ENCODE data around the gene ANGEL2. TPM values are rescaled to one million over a fixed set of nuclear protein-coding genes. Genes with fewer than 3 reads are reported as not detected.

The ANGEL2 gene
- total RNA-seq, 2 experiments from 2014 or later: 40.1 to 42.7 TPM

DNA sequence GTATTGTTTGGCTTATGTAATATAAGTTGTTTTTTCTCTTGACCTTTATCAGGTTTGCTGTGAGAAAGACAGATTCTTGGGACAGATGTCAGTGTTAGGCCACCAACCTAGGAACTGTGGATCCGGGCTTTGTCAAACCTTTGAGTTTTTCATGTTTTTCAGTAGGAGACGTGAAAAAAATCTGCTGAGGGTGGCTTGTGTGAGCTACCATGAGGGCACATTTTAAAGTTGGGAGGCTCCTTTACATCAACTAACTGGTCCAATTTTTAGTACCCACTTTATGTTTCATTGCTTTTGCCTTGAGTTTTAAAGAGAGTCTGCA is 36.2 kb upstream of the ANGEL2 start:
- CTCF ChIA-PET (ENCODE audit: unreplicated experiment): no interaction called here
- Histone ChIP-seq H3K79me2 (ENCODE audit: insufficient read depth, low read depth, low read length) (no peaks in the 10 kb centered on the region), H3K36me3 (ENCODE audit: insufficient read depth, low read length) (no peaks in the 10 kb centered on the region), H2AFZ (ENCODE audit: low read length) (peak overlapping the region; percentile 100), H3K4me3 (ENCODE audit: low read depth, low read length, poor library complexity, severe bottlenecking) (peak overlapping the region; percentile 88), H3K9me2 (ENCODE audit: insufficient read depth, low read length) (no peaks in the 10 kb centered on the region), H3K9me3 (ENCODE audit: low read length) (peaks cover 11% of the 10 kb centered on the region; the same call in 1 of the 2 replicates), H3K4me1 (ENCODE audit: insufficient read depth, low read length, poor library complexity, severe bottlenecking) (peaks cover 12% of the 10 kb centered on the region), H3K4me2 (ENCODE audit: low read length) (peak overlapping the region; percentile 97), H3K27ac (ENCODE audit: low read depth, low read length, poor library complexity, severe bottlenecking) (no peak overlapping the region), H4K20me1 (ENCODE audit: insufficient read depth, low read length) (no peaks in the 10 kb centered on the region)
- POLR2A ChIA-PET: no interaction called here
- intact Hi-C loops (cut with micrococcal nuclease; ENCODE audit: unreplicated experiment): loop anchor here (1.0 kb wide), 1 partner anchor 37 kb away; the partner anchor contains the start of gene ANGEL2
- BruUV-seq (replicated peaks): TSS peak; percentile 79
- no peak for DNase-seq (ENCODE audit: low spot score)
- TF ChIP-seq, protein P1, sequence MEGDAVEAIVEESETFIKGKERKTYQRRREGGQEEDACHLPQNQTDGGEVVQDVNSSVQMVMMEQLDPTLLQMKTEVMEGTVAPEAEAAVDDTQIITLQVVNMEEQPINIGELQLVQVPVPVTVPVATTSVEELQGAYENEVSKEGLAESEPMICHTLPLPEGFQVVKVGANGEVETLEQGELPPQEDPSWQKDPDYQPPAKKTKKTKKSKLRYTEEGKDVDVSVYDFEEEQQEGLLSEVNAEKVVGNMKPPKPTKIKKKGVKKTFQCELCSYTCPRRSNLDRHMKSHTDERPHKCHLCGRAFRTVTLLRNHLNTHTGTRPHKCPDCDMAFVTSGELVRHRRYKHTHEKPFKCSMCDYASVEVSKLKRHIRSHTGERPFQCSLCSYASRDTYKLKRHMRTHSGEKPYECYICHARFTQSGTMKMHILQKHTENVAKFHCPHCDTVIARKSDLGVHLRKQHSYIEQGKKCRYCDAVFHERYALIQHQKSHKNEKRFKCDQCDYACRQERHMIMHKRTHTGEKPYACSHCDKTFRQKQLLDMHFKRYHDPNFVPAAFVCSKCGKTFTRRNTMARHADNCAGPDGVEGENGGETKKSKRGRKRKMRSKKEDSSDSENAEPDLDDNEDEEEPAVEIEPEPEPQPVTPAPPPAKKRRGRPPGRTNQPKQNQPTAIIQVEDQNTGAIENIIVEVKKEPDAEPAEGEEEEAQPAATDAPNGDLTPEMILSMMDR (conservative IDR thresholded peaks at IDR 0.05; ENCODE audit: low read length): no peak
- no peak for TF ChIP-seq EZH2phosphoT487 (IDR thresholded peaks at IDR 0.05; ENCODE audit: borderline replicate concordance, low read depth, low read length)

GRCh38 chr1:213051127-213051880 is 35.6 kb upstream of the ANGEL2 start, which contains the start of gene RPS6KC1:
Gene RPS6KC1, plus strand, starts transcription at chr1:213051241. Its CDS starts 164 bp downstream, at chr1:213051405.
- TF ChIP-seq EZH2phosphoT487 (IDR thresholded peaks at IDR 0.05; ENCODE audit: borderline replicate concordance, low read depth, low read length): no peak
- TF ChIP-seq, protein P1 (conservative IDR thresholded peaks at IDR 0.05; ENCODE audit: low read length): peak; percentile 35; the same call in 1 of the 2 replicates
- DNase-seq (ENCODE audit: low spot score): peak; percentile 86
- Histone ChIP-seq H3K4me1 (ENCODE audit: insufficient read depth, low read length, poor library complexity, severe bottlenecking) (peaks cover 12% of the 10 kb centered on the region), H3K79me2 (ENCODE audit: insufficient read depth, low read depth, low read length) (no peaks in the 10 kb centered on the region), H3K4me3 (ENCODE audit: low read depth, low read length, poor library complexity, severe bottlenecking) (peak within 1 kb of the TSS; percentile 88), H3K27ac (ENCODE audit: low read depth, low read length, poor library complexity, severe bottlenecking) (no peak within 1 kb of the TSS), H3K4me2 (ENCODE audit: low read length) (peak within 1 kb of the TSS; percentile 97), H4K20me1 (ENCODE audit: insufficient read depth, low read length) (no peaks in the 10 kb centered on the region), H3K9me2 (ENCODE audit: insufficient read depth, low read length) (no peaks in the 10 kb centered on the region), H3K9me3 (ENCODE audit: low read length) (peaks cover 11% of the 10 kb centered on the region; the same call in 1 of the 2 replicates), H2AFZ (ENCODE audit: low read length) (peak within 1 kb of the TSS; percentile 100), H3K36me3 (ENCODE audit: insufficient read depth, low read length) (no peaks in the 10 kb centered on the region)
- POLR2A ChIA-PET: interaction anchor here (0.9 to 1.5 kb wide), 3 partner anchors 35 to 260 kb away, joined by 3 read pairs; partner anchors contain the start of genes ANGEL2 and NSL1
- BruUV-seq (replicated peaks): no TSS peak
- intact Hi-C loops (cut with micrococcal nuclease; ENCODE audit: unreplicated experiment): loop anchor here (1.0 kb wide), 1 partner anchor 36 kb away; the partner anchor contains the start of gene ANGEL2
- CTCF ChIA-PET (ENCODE audit: unreplicated experiment): interaction anchor here (0.6 kb wide), 1 partner anchor 38 kb away, joined by 3 read pairs; no protein-coding TSS in a partner anchor

Data from OCI-LY7 (cell line).